Ishikawa (cell line): ENCODE results near the gene MFNG.

Source experiments
- CEBPB ChIP-seq: IDR thresholded peaks from 2 replicates; pipeline ENCODE4 v1.6.1; 2012
- EGR1 ChIP-seq: IDR thresholded peaks from 2 replicates; pipeline ENCODE4 v1.6.1; 2012
- EP300 ChIP-seq: IDR thresholded peaks from 2 replicates; pipeline ENCODE4 v1.6.1; 2012; ENCODE audit warnings: borderline replicate concordance
- FOXM1 ChIP-seq: IDR thresholded peaks from 2 replicates; pipeline ENCODE4 v1.6.1; 2012; ENCODE audit warnings: low read depth, borderline replicate concordance
- RAD21 ChIP-seq: IDR thresholded peaks from 2 replicates; pipeline ENCODE4 v1.6.1; 2012; ENCODE audit warnings: low read depth
- TAF1 ChIP-seq: IDR thresholded peaks from 2 replicates; pipeline ENCODE4 v1.6.1; 2012; ENCODE audit warnings: low read depth, mild to moderate bottlenecking
- YY1 ChIP-seq: IDR thresholded peaks from 2 replicates; pipeline ENCODE4 v1.6.1; 2012; ENCODE audit warnings: low read depth
- TF ChIP-seq, protein P1 (sequence below): IDR thresholded peaks from 2 replicates; pipeline ENCODE4 v1.6.1; 2012
- TF ChIP-seq, protein P2 (sequence below): IDR thresholded peaks from 2 replicates; pipeline ENCODE4 v1.6.1; 2012; ENCODE audit warnings: low read depth, mild to moderate bottlenecking

DNA sequence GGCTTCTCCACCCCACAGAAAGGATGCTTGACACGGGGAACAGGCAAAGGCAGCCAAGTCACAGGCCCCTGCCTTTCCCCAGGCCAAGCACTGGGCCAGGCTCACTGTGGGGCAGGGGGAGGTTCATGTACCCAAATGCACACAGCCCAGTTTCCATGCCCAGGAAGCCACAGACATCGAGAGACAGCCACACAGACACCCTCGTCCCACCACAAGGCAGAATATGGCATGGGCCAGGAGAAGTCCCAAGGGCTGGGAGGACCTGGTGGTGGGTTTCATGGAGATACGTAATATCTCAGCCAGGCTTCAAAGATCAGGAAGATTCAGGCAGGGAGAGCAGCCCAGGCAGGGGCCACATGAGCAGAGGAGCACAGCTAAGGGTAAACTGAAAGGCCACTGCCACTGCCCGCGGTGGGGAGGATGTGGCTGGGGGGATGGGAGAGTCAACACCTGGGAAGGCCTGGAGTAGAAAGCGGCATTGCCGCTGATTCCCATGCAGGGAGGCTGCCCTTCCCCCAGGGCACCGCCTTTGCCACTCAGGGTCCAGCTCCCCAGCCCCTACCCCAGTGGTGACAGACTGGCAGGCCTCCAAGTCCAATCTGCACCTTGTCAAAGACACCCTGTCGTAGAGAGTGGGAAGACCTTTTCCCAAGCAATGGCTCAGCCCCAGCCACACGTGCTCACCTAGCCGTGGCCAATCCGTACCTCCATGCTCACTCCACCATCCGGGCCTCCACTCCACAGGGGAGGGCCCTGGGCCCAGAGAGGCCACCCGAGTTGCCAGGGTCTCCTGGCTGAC, 2.4 kb upstream of the MFNG start:
- TF ChIP-seq YY1 (no peak), EP300 (no peak), TAF1 (no peak), RAD21 (no peak), EGR1 (no peak), FOXM1 (no peak), CEBPB (no peak)
- TF ChIP-seq, protein P1, sequence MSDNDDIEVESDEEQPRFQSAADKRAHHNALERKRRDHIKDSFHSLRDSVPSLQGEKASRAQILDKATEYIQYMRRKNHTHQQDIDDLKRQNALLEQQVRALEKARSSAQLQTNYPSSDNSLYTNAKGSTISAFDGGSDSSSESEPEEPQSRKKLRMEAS: no peak
- TF ChIP-seq, protein P2, sequence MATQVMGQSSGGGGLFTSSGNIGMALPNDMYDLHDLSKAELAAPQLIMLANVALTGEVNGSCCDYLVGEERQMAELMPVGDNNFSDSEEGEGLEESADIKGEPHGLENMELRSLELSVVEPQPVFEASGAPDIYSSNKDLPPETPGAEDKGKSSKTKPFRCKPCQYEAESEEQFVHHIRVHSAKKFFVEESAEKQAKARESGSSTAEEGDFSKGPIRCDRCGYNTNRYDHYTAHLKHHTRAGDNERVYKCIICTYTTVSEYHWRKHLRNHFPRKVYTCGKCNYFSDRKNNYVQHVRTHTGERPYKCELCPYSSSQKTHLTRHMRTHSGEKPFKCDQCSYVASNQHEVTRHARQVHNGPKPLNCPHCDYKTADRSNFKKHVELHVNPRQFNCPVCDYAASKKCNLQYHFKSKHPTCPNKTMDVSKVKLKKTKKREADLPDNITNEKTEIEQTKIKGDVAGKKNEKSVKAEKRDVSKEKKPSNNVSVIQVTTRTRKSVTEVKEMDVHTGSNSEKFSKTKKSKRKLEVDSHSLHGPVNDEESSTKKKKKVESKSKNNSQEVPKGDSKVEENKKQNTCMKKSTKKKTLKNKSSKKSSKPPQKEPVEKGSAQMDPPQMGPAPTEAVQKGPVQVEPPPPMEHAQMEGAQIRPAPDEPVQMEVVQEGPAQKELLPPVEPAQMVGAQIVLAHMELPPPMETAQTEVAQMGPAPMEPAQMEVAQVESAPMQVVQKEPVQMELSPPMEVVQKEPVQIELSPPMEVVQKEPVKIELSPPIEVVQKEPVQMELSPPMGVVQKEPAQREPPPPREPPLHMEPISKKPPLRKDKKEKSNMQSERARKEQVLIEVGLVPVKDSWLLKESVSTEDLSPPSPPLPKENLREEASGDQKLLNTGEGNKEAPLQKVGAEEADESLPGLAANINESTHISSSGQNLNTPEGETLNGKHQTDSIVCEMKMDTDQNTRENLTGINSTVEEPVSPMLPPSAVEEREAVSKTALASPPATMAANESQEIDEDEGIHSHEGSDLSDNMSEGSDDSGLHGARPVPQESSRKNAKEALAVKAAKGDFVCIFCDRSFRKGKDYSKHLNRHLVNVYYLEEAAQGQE: no peak
